ENCODE results near the gene ATCAY.

- TF ChIP-seq POLR2AphosphoS5 (IDR thresholded peaks at IDR 0.05), result no peak
- TF ChIP-seq EP300 (IDR thresholded peaks at IDR 0.05), result no peak
Observed at GRCh38 chr19:3898426-3898825, 17.9 kb downstream of the ATCAY start.

Measured in gastroesophageal sphincter (tissue), 2 donors.